Stimulated activated CD4-positive, alpha-beta T cell treated with anti-CD3 and anti-CD28 coated beads, Interleukin-4, amount 100 ng/mL, for 4 hours (primary cell): ENCODE measurements around the gene RHOT1.
"Not testable (repeated sequence)": the region's sequence is repeated elsewhere in the genome, so short reads cannot be mapped to it uniquely, and the experiment has no call there.

Experiments used
- DNase-seq, 2 experiments: peaks; one replicate each; pipeline ENCODE4 v3.0.0-alpha.2; 2020

RHOT1 gene

DNA sequence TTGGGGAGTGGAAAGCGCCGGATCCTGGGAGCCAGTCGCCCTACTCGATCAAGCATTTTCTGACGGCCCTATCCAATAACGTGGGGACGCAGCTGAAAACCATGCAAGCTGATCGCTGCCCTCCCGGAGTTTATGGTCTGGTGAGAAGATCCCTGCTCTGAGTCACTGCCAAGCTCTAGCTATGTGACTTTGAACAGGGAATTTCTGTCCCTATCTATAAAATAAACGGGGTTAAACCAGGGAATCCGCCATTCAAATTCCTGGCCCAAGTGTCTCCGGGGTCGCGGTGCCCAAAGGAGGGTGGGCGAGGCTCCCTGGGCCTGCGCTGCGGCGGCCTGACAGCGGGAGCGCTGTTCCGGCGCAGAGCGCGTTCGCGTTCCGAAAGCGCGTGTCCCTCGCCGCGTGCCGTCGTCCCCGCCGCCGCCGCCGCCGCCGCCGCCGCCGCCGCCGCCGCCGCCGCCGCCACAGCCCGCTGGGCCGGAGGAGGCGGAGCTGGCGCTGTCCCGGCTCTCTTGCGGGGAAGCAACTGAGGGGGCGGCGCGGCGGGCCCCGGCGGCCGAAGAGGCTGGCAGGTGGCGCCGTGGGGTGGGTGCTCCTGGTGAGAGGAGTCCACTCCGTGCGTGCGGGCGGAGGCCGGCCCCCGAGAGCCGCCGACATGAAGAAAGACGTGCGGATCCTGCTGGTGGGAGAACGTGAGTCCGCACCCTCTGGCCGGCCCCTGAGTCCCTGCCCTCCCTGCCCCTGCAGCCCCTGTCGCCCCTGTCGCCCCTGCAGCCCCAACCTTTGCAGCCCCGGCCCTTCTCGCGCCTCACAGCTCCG lies at the start of gene RHOT1:
RHOT1 (plus strand) TSS at position 465 of the 819 bp plus-strand sequence; CDS start at position 656, 191 bp downstream.
- DNase-seq: peak; percentile 60 to 75

- DNase-seq: no peak
These were observed 42.6 kb upstream of the RHOT1 start for GRCh38 chr17:32099686-32100085.

- not testable (repeated sequence) for DNase-seq
These were observed 42.0 kb upstream of the RHOT1 start for GRCh38 chr17:32100323-32100722.

GRCh38 chr17:32100971-32101631 lies 41.2 kb upstream of the RHOT1 start:
- DNase-seq: no peak

DNA sequence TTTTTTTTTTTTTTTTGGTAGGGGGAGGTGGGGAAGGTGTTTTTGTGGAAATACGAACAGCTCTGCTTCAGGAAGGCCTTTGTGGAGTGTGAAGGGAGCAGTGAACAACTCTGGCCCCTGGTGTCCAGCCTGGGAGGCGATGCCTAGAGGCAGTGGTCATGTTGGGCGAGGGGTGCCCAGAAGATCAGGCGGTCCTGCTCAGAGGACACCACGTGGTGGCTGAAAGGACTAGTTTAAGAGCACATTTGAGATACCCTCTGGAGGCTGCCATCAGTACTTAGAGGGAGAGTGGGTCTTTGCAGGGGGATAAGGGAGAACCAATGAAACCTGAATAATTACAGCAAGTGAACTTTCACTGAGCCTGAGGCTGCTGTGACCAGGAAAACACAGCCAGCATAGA lies 40.1 kb upstream of the RHOT1 start:
- no peak for DNase-seq

GRCh38 chr17:32102646-32103186 lies 39.6 kb upstream of the RHOT1 start:
- DNase-seq: no peak

GRCh38 chr17:32103476-32104113 lies 38.7 kb upstream of the RHOT1 start:
- DNase-seq: no peak

- no peak for DNase-seq
These were observed 38.1 kb upstream of the RHOT1 start for GRCh38 chr17:32104158-32104557.

DNA sequence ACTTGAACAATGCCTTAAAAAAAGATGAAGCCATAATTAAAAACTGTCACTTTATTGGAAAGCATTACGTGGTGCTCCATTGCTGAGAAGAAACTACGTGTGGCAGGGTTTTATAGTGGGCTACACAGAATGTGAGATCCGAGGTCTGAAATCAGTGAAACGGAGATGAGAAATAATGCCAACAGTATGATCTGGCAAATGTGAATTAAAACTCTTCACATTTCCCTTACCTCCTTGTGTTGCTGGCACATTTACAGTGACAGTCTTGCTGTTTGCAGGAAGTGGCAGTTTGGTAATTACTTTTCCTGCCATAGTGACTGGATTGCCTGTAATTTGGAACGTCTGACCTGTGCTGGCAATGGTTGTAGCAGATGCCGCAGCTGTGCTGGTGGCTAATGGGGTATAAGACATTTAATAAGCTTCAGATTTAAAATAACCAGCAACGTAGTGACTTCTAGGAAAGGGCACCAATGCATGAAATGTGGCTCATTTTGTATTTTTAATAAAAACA lies 35.8 kb upstream of the RHOT1 start:
- not testable (repeated sequence) for DNase-seq

GRCh38 chr17:32107194-32107593 lies 35.1 kb upstream of the RHOT1 start:
- DNase-seq: not testable (repeated sequence)

GRCh38 chr17:32110596-32110995 lies 31.7 kb upstream of the RHOT1 start:
- DNase-seq: no peak

- no peak for DNase-seq
These were observed 31.0 kb upstream of the RHOT1 start for GRCh38 chr17:32111141-32111771.

DNA sequence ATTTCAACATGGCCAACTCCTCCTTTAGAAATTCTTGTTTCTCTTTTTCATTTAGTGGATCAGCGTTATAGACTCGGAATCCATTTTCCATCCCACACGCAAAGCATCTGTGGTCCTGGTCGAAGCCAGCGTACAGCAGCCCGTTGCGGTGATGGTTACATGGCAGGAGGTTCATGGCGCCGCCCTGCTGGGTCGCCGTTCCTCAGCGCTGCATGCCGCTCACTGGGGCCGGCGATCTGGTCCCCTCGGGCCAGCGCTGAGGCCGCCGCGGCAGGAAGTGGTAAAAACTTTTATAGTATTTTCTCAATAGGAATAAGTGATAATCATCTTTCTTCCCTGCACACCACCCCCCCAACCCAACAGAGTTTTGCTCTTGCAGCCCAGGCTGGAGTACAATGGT lies 29.9 kb upstream of the RHOT1 start:
- DNase-seq: no peak

- no peak for DNase-seq
These were observed 27.8 kb upstream of the RHOT1 start for GRCh38 chr17:32114536-32114935.

DNA sequence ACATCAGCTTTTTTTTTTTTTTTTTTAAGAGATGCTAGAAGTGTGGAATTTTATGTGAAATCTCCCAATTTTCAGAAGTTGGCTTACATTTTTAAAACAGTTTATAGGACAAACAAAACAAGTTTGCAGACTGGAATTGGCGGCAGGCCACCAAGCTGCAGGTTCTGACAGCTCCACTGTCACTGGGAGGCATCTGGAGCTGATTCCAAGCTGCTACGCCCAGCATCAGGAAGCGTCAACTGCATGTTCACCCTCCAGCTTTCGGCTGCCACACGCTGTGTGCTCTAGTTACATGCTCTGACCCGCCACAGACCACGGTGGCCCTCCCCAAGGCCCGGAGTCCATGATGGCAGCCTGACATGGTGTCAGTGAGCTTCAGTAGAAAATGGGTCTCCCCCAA lies 26.8 kb upstream of the RHOT1 start:
- DNase-seq: not testable (repeated sequence)

DNA sequence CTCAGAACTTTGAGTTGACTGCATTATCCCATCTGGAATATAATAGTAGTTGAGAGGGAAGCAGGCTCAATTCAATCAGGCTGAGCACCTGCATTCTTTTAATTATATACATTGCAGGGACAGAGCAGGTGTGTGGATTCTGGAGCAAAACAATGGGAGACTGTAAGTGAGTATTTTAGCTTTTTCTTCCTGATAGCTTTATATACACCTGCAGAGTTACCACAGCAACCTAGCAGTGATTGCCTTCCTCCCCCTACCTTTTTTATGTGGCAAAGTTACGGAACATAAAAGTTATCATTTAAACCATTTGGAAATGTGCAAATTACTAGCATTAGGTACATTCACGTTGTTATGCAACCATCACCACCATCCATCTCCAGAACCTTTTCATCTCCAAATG lies 25.4 kb upstream of the RHOT1 start:
- no peak for DNase-seq

- no peak for DNase-seq
These were observed 24.9 kb upstream of the RHOT1 start for GRCh38 chr17:32117399-32117798.

DNA sequence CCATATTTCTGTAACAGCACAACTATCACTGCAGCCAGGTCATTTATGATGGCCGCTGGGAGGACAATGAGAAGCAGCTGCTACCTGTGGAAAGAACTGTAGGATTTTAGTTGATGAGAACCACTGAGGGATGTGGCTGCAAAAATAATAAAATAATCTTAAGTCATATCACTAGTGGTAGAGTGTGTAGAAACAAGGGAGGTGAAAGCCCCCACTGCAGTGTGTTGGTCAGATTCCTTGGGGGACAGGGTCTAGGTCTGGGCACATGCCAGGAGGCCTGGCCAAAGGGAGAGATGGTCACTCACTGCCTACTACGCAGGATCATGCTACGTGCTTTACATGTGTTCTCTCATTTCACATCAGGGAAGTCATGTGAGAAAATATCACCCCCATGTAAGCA lies 24.2 kb upstream of the RHOT1 start:
- not testable (repeated sequence) for DNase-seq

DNA sequence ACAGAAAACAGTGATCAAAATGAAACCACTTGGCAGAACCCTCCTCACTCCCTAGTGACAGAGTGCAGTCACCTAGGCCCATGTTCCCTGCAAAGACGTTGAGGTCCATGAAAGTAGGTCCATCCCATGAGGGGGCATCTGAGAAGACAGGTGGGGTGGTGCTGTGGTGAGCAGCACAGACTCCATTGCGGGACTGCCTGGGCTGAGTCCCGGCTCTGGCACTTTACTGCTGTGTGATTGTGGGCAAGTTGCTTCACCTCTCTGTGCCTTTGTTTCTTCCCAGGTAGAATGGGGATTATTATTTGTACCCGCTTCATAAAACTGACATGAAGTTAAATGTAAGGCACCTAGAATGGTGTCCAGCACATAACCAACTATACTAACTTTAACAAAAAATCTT lies 23.5 kb upstream of the RHOT1 start:
- no peak for DNase-seq

- DNase-seq: no peak
These were observed 22.2 kb upstream of the RHOT1 start for GRCh38 chr17:32120141-32120540.

DNA sequence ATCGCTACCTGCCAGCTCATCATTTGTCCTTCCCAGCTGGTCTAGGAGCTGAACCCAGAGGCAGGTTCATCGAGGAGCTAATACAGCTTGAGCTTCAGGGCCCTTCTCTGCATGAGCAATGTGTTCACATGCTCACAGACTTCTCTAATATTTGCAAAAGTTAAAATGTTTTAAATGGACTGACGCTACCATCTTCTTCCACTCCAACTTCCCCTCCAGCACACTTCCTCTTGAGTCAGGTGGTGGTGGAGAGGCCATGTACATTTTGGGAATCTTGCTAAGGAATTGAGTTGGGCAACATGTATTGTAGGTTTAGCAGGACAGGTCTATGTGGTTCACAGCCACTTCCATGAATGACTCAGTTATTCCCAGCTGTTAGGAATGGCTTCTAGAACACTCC lies 21.6 kb upstream of the RHOT1 start:
- no peak for DNase-seq

- DNase-seq: no peak
These were observed 18.5 kb upstream of the RHOT1 start for GRCh38 chr17:32123782-32124181.
